ENCODE data around the gene ATP5PF.
"Not testable (repeated sequence)": the region's sequence is repeated elsewhere in the genome, so short reads cannot be mapped to it uniquely, and the experiment has no call there.

ATP5PF gene

GRCh38 chr21:25721987-25722386, 12.7 kb downstream of the ATP5PF start:
- no peak for DNase-seq

DNA sequence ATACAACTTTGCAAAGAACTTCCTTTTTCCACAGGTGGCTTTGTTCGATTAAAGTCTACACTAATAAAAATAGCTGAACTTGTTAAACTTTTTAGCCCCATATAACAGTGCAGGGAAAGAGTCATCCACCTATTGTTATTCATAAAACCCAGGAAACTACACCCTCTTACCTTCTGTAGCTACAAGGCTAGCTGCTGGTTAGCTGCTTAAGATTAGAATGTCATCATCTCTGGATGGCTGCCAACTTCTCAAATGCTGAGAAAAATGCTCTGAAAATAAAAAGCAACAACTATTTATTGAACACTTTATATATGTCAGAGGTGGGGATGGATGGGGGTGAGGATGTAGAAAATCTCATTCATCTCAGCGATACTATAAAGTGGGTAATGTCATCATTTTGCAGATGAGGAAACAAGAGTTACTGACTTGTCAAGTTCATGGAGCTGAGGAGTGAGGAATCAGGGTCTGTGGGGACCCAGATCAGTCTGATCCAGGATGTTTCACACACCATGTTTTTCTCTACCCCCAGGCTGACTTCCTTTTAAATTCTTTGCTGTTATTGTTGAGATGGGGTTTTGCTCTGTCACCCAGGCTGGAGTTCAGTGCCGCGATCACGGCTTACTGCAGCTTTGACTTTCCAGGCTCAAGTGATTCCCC, 17.1 kb downstream of the ATP5PF start:
- no peak for DNase-seq

DNA sequence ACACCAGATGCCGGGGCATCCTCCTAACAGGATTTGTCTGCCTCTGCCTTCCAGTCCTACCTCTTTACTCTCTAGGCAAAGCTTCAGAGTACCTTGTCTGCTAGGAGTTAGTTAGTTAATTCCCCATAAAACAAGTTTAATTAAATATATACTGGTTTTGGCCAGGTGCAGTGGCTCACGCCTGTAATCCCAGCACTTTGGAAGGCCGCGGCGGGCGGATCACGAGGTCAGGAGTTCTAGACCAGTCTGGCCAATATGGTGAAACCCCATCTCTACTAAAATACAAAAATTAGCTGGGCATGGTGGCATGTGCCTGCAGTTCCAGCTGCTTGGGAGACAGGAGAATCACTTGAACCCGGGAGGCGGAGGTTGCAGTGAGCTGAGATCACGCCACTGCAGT, 20.6 kb downstream of the ATP5PF start:
- DNase-seq: not testable (repeated sequence)

DNA sequence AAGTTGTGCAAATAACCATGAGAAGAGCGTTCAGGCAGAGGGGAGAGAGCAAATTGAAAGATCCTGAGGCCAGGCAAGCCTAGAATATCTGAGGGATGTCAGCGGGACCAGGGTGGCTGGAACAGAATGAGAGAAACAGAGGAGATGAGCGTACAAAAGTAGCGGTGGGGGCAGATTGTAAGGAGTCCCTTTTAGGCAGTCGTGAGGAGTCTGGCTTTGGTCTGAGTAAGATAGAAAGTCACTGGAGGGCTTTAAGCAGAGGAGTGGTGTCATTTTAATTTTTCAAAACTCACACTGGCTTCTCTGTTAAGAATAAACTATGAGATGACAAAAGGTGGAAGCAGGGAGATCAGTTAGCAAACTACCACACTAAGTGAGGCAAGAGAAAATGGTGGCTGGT, 24.2 kb downstream of the ATP5PF start:
- DNase-seq: no peak

DNA sequence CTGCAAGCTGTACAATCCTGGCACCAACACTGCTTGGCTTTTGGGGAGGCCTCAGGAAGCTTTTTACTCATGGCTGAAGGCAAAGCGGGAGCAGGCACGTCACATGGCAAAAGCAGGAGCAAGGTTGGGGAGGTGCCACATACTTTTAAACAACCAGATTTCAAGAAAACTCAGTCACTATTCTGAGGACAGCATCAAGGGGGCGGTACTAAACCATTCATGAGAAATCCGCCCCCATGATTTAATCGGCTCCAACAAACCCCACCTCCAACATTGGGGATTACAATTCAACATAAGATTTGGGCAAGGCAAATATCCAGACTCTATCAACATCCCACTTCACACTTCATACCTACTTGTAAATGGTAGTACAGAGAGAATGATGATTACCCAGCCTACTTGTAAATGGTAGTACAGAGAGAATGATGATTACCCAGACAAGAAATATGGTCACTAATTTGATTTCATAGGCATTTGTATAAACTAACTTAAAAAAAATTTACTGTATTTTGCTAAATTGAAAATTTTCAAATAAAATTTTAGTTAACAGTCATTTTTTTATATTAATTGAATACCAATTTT, 24.9 kb downstream of the ATP5PF start:
- DNase-seq: no peak

DNA sequence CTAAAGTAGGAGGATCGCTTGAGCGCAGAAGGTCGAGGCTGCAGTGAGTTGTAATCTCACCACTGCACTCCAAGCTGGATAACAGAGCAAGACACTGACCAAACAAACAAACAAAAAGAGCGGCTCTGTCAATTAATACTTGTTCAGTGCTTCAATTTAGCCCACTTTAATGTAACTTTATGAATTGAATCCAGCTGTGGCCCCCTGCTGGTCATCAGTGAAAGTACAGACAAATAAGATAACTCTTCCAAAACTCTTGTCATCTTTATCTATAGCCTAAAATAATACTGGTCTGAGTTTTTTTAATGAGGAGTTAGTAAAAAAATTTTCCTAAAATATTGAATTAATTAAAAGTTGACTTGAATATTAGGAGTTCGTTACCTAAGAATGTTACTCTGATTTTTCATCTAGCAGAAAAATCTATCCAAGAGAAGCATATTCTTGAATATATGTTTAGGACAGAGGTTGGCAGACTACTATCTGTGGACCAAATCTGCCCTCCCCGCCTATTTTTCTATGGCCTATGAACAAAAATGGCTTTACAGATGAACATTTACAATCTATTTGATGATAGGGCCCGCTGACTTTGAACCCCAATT, 26.1 kb downstream of the ATP5PF start:
- no peak for DNase-seq

DNA sequence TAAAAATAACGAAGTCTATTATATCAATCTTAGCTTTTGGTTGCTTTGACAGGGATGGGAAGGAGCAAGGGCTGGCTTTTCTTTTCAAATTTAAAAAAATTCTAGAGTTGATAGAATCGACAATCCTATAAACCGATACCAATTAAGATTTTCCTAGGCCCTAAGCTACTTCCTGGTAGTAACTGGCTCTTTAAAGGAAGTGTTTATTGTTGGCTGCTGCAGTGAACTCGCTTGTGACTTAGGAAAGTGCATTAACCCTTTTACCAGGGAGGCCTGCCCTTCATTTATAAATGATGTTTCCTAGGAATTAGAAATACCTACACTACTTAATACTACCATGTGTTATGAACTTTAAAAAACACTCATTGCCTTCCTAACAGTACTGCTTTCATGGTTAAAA, 33.2 kb downstream of the ATP5PF start:
- DNase-seq: no peak

GRCh38 chr21:25700741-25701140, 34.0 kb downstream of the ATP5PF start:
- DNase-seq: no peak

DNA sequence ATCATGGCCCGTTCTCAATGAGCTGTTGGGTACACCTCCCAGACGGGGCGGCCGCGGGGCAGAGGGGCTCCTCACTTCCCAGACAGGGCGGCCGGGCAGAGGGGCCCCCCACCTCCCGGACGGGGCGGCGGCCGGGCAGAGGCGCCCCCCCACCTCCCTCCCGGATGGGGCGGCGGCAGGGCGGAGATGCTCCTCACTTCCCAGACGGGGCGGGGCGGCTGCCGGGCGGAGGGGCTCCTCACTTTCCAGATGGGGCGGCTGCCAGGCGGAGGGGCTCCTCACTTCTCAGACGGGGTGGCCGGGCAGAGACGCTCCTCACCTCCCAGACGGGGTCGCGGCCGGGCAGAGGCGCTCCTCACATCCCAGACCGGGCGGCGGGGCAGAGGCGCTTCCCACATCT, 39.2 kb downstream of the ATP5PF start:
- DNase-seq: not testable (repeated sequence)

DNA sequence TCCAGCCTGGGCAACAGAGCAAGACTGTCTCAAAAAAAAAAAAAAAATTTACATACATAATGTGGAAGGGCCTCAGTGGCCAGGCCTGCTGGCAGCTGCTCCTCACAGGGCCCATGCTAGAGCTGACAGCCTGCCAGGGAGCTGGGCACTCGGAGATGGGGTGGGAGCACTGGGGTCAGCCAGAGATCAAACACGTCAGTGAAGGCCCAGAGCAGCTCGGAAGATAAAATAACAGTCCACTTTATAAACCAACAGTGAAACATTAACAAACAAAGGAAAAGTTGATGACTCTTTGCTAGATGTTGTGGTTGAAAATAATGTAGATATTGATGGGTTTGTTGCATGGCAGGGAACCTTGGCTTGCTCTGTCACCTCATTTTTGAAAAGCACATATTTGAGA, 42.7 kb downstream of the ATP5PF start:
- DNase-seq: no peak

- DNase-seq: no peak
Observed at GRCh38 chr21:25689226-25689625, 45.5 kb downstream of the ATP5PF start.

GRCh38 chr21:25688275-25689155, 46.2 kb downstream of the ATP5PF start:
- DNase-seq: no peak

DNA sequence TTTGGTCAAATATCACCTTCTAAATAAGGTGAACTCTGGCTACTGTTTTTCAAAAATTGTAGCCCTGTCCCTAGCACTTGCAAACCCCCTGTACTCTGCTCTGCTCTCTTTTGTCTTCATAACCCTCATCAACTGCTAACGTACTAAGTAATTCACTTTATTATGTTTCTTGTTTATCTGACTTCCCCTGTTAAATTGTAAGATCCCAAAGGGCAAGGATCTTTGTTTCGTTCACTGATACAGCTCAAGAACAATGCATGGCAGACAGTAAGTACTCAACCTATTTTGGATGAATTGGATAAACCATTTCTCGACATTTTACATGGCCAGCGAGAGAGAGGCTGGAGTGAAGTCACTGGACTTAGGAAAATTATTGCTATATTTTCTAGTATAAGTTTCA, 46.9 kb downstream of the ATP5PF start:
- DNase-seq: no peak

- no peak for DNase-seq
Observed at GRCh38 chr21:25682382-25682781, 52.3 kb downstream of the ATP5PF start.

GRCh38 chr21:25676451-25676850, 58.3 kb downstream of the ATP5PF start:
- no peak for DNase-seq

Measured in DMS153 (cell line).